Fibroblast of pulmonary artery (primary cell): ENCODE results near the gene NUP188.

Experiments used
- DNase-seq: peaks from one replicate; pipeline ENCODE4 v3.0.0-alpha.2; 2010; ENCODE audit warnings: low read depth
- H3K4me3 ChIP-seq: replicated peaks from 2 replicates; pipeline ENCODE4 v1.5.1; 2011; ENCODE audit warnings: low read depth, mild to moderate bottlenecking, control low read depth, low read length, moderate library complexity
- CTCF ChIP-seq: IDR thresholded peaks from 2 replicates; pipeline ENCODE4 v1.5.1; 2011; ENCODE audit warnings: mild to moderate bottlenecking, control low read depth, low read length, inconsistent platforms; ENCODE audit errors: missing control alignments

NUP188 gene

GRCh38 chr9:129022037-129022436 is 74.5 kb downstream of the NUP188 start:
- DNase-seq = no peak
- no peak for TF ChIP-seq CTCF
- no peak overlapping the region for H3K4me3 ChIP-seq

GRCh38 chr9:129023036-129023907 is 75.8 kb downstream of the NUP188 start:
- TF ChIP-seq CTCF = no peak
- peak; percentile 62 for DNase-seq
- no peak overlapping the region for H3K4me3 ChIP-seq

- no peak for DNase-seq
- no peak overlapping the region for H3K4me3 ChIP-seq
- TF ChIP-seq CTCF = no peak
These were observed 76.4 kb downstream of the NUP188 start for GRCh38 chr9:129023908-129024233.

GRCh38 chr9:129026442-129027223 is 79.1 kb downstream of the NUP188 start:
- TF ChIP-seq CTCF = no peak
- no peak for DNase-seq
- H3K4me3 ChIP-seq = peak overlapping the region; percentile 68

GRCh38 chr9:129027224-129027684 is 79.8 kb downstream of the NUP188 start:
- TF ChIP-seq CTCF = no peak
- peak overlapping the region; percentile 68 for H3K4me3 ChIP-seq
- DNase-seq = no peak

GRCh38 chr9:129027685-129028191 is 80.2 kb downstream of the NUP188 start:
- DNase-seq = no peak
- H3K4me3 ChIP-seq = peak overlapping the region; percentile 68

More at GRCh38 chr9:129027685-129028191, 80.2 kb downstream of the NUP188 start:
- no peak for TF ChIP-seq CTCF
